NCI-H345 treated with DMSO at 0.1 percent for 48 hours (cell line): Measurements from ENCODE around the gene SURF6.
"Not testable (repeated sequence)": the region's sequence is repeated elsewhere in the genome, so short reads cannot be mapped to it uniquely, and the experiment has no call there.

Experiments
- DNase-seq: peaks from one replicate; lab custom pipeline; 2025; ENCODE audit not compliant: unreplicated experiment; lab: John Stamatoyannopoulos, UW

Gene SURF6

DNA sequence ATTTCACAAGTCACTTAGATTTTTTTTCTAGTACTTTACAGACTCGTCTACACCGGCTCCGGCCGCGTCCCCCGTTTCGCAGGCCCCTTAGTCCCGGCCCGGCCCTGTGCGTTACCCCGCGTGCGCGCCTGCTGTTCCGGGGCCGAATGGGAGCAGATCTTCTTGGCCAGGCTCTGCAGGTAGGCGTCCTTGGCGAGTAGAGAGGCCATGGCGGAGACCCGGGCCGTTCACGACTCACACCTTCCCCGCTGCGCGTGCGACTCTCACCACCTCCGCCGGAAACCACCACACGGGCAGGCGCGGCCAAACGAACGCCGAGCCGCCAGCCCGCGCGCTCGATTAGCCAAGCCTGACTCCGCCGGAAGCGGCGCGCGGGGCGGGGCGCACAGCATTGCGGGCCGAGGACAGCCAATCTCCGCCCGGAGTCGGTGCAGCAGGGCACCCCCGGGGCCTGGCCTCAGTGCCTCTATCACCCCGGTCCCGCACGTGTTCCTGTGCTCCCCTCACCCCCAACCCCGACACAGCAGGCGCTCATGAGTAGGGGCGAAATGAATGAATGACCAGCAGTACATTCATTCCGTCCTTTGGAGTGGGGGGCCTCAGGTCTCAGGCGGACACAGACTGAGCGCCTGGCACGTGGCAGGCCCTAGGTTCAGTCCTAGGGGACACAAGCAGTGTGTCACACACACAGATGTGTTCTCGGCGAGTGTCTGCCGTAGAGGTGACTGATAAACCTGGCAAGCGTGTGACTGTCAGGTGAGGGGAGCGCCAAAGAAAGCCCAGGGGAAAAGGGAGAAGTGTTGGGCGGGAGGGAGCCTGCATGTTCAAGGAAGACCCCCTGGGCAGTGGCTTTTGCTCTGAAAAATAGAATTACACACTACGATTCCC is at the start of gene SURF6:
TSS of gene SURF6 (minus strand) at position 265 of the 888 bp plus-strand sequence. CDS start at position 209, 56 bp downstream.
- DNase-seq: peak; percentile 76

- no peak for DNase-seq
Measured at GRCh38 chr9:133385452-133385851, 49.5 kb upstream of the SURF6 start.

DNA sequence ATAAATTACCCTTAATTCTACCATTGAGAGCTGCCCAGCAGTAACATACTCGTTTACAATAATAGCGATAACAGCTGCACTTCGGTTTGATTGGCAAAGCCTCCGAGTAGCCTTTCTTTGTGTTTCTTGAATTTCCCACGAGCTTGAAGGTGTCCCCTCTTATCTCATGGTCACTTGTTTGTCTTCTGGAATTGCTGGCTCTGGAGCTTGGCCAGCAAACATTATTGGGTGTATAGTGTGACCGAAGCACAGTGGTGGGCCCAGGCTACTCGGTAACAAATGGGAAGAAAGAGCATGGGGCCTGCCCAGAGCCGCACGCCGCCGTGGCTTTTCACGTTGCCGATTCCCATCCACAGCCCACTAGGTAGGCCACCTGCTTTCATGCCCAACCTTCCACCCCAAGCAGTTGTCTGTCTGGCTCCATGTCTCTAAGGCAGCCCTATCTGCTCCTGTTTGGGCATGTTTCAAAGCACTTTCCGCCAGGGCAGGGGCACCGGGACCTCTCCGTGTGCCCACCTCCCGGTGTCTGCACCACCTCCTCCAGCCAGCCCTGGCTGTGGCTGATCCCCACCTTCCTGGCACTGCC is 48.8 kb upstream of the SURF6 start:
- DNase-seq: no peak

- DNase-seq: no peak
Measured at GRCh38 chr9:133383438-133383837, 47.5 kb upstream of the SURF6 start.

- no peak for DNase-seq
Measured at GRCh38 chr9:133382507-133383141, 46.6 kb upstream of the SURF6 start.

- DNase-seq: no peak
Measured at GRCh38 chr9:133380734-133381133, 44.7 kb upstream of the SURF6 start.

- no peak for DNase-seq
Measured at GRCh38 chr9:133379153-133380086, 43.4 kb upstream of the SURF6 start.

- DNase-seq: no peak
Measured at GRCh38 chr9:133378408-133378962, 42.5 kb upstream of the SURF6 start.

DNA sequence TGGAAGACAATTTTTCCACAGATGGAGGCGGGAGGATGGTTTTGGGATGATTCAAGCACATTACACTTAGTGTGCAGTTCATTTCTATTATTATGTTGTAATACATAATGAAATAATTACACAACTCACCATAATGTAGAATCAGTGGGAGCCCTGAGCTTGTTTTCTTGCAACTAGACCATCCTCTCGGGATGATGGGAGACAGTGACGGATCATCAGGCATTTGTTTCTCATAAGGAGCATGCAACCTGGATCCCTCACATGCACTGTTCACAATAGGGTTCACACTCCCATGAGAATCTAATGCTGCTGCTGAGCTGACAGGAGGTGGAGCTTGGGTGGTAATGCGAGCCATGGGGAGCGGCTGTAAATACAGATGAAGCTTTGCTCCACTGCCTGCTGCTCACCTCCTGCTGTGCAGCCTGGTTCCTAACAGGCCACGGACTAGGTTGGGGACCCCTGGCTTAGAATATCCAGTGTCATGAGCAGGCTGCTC is 41.8 kb upstream of the SURF6 start:
- DNase-seq: no peak

GRCh38 chr9:133377280-133377679 is 41.3 kb upstream of the SURF6 start:
- not testable (repeated sequence) for DNase-seq

- peak; percentile 82 for DNase-seq
Measured at GRCh38 chr9:133375724-133376654, 40.0 kb upstream of the SURF6 start, which contains the start of the genes STKLD1 and SURF4. Gene STKLD1 (plus strand): TSS chr9:133376366. CDS start chr9:133376474, 108 bp downstream. Gene SURF4 (minus strand): TSS chr9:133376060. CDS start chr9:133375969, 91 bp downstream.

- DNase-seq: no peak
Measured at GRCh38 chr9:133375116-133375723, 39.2 kb upstream of the SURF6 start.

GRCh38 chr9:133374612-133375115 is 38.7 kb upstream of the SURF6 start:
- no peak for DNase-seq

GRCh38 chr9:133372144-133372543 is 36.2 kb upstream of the SURF6 start:
- no peak for DNase-seq

DNA sequence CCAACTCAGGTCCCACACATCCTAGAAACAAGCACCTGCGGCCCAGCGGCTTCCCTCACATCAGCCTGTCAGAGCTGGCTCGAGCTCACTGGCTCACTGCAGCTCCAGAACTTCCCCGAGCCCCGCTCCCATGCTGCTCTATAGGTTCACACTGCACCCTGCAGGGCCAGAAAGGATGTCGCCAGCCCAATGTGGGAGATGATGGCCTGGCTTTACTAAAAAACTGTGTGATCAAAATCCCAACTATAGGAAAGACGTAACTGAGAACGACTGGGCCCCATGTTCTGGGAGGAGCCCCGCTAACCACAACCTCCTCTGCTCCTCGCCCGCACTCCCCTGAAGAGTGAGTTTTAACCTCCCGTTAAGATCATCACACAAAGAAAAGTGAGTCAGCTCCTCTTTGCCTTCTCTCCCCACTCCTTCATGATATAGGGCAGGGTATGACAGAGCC is 35.3 kb upstream of the SURF6 start:
- DNase-seq: no peak

GRCh38 chr9:133370685-133371084 is 34.7 kb upstream of the SURF6 start:
- no peak for DNase-seq

- DNase-seq: no peak
Measured at GRCh38 chr9:133369933-133370332, 33.9 kb upstream of the SURF6 start.

- no peak for DNase-seq
Measured at GRCh38 chr9:133369422-133369821, 33.4 kb upstream of the SURF6 start.
